HL-60/S4 treated with retinoic acid at 250 ng/mL for 4 days and 3 days (cell line): Measurements from ENCODE around the gene RIBC2.

Source experiments
- in situ Hi-C: fragments of 300-500 bp; cut with MboI; formaldehyde crosslinking; loops from 2 replicates; pipeline ENCODE4 v1.7.0; 2022; ENCODE audit warnings: low sequenced_read_pairs

RIBC2 gene

GRCh38 chr22:45469281-45470073, 56.0 kb downstream of the RIBC2 start:
- in situ Hi-C loops, result no loop called here

GRCh38 chr22:45470871-45471270, 57.4 kb downstream of the RIBC2 start:
- in situ Hi-C loops, result no loop called here

DNA sequence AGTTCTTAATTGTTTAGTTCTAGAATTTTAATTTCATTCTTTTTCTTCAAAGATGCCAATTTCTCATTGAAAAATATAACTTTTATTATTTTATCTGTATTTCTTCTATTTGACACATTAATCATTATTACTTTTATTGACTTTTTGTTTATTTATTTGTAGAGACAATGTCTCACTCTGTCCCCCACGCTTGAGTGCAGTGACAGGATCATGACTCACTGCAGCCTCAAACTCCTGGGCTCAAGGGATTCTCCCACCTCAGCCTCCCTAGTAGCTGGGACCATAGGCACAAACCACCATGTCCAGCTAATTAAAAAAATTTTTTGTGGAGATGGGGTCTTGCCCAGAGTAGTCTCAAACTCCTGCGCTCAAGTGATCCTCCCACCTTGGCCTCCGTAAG, 58.9 kb downstream of the RIBC2 start:
- in situ Hi-C loops, result no loop called here

DNA sequence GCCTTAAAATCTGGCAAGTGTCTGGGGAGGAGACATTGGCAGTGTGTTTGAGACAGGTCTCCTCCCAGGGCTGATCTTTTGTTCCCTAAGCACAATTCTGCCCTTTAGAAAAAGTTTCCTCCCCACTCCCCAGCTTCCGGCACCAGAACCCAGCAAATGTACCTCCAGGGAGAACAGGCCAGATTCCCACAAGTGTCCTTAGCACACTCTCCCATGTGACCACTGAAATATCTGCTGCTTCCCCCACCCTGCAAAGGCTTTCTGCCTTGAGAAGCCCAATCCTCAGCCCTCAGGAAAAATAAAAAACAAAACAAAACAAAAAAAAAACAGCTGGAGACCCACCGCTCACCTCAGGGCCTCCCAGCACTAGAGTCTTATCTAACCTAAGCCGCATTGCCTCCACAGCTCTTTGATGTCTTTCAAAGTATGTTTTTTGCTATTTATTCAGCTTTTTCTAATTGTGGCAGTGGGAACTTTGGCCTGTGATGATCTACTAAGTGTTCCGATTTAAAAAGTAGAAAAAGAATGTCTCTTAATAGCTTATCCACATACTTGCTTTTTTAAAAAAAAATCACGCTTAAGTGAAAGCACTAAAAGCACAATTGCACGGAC, 60.2 kb downstream of the RIBC2 start:
- in situ Hi-C loops, result no loop called here

DNA sequence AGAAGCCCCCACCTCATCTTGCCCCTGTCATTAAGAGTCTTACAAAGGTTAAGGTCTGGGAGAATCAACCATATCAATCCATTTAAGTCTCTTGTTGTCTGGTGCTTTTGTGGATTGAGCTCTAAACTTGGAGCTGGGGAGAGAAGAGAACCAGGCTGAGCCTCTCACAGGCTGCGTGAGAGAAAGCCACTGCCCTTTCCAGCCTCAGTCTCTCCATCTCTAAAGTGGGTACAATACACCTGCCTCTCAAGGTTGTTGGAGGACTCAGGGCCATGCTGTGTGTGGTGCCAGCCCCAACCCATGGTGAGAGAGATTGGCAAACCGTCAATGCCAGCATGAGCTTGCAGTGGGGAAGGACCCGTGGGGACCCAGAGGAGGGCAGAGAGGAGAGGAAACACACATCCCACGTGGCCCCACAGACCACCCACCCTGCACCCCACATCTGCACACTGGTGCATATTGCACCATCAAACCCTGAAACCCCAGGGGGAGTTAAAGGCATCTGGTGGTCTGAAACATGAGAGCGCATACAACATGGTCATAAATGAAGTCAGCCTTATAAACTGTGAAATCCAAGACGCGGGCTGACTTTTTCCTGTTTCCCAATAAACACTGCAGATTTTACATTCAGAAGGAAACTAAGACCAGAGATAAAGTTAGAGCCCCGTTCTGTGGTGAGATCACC, 61.7 kb downstream of the RIBC2 start:
- in situ Hi-C loops, result no loop called here

DNA sequence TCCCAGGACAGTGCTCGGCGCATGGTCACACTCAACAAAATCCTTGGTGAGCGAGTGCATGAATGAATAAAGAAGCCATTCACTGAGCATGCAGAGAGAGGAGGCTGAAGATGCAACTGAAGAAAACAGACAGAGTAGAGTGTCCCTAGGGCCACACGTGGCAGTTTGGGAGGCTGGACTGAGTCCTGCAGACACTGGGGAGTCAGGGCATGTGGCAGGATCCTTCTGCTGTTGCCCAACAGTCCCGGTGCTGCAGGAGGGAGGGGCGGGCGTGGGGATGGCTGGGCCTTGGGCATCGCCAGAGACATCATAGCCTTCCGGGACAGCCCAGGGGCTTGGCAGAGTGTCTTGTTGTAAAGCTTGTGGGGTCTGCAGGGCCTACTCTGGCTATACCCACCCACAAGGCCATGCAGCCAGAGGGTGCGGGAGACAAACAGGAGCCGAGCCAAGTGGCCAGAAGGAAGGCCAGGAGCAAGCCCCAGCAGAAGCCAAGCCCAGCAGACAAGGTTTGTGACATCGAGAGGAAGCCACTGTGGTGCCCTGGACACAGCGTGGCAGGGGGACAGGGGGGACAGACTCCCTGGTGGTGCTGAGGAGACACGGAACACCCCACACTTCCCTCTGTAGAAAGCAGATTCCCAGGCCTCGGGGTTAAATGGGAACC, 62.5 kb downstream of the RIBC2 start:
- in situ Hi-C loops, result no loop called here

GRCh38 chr22:45476814-45477213, 63.3 kb downstream of the RIBC2 start:
- in situ Hi-C loops, result no loop called here

GRCh38 chr22:45477366-45478107, 64.0 kb downstream of the RIBC2 start:
- in situ Hi-C loops, result no loop called here

DNA sequence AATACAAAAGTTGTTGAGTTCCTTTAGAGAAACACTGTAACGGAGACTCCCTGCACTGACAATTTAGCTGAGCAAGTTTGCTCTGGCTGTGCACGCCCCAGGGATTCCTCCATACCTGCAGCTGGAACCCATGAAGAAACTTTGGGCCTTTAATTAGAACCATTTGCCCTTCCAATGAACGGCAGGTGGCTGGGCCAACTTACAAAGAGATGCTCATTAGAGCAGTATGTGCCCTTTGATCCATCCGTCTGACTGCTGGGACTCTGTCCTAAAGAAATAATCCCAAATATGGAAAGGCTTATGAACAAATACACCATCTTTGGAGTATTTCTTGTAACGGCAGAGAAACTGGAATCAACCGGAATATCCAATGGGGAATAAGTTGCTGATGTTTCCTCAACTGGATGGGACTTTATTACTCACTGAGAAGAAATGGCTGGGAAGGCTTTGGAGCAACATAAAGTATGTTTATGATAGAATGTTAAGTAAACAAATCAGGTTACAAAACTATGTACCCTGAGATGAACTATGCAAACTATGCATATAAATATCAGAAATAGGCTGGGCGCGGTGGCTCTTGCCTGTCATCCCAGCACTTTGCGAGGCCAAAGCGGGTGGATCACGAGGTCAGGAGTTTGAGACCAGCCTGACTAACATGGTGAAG, 64.7 kb downstream of the RIBC2 start:
- in situ Hi-C loops, result no loop called here

DNA sequence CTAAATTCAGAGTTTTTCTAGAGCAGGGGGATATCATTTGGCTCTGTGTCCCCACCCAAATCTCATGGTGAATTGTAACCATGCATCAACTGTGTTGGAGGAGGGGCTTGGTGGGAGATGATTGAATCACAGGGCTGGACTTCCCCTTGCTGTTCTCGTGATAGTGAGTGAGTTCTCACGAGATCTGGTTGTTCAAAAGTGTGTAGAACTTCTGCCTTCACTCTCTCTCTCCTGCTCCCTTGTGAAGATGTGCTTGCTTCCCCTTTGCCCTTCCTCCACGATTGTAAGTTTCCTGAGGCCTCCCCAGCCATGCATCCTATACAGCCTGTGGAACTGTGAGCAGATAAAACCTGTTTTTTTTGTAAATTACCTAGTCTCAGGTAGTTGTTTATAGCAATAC, 67.2 kb downstream of the RIBC2 start:
- in situ Hi-C loops, result no loop called here

DNA sequence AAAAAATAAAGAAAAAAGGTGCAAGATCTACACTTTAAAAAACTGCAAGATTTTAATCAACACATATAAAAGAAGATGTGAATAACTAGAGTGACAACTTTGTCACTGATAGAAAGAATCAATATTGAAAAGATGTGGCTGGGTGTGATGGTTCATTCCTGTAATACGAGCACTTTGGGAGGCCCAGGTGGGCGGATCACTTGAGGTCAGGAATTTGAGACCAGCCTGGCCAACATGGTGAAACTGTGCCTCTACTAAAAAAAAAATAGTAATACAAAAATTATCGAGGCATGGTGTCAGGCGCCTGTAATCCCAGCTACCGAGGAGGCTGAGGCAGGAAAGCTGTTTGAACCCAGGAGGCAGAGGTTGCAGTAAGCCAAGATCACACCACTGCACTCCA, 68.2 kb downstream of the RIBC2 start:
- in situ Hi-C loops, result no loop called here
